D341Med (cell line): Measurements from ENCODE around the gene TRIM49C.
"Not testable (repeated sequence)": the region's sequence is repeated elsewhere in the genome, so short reads cannot be mapped to it uniquely, and the experiment has no call there.

Source experiments
- DNase-seq: peaks from one replicate; pipeline ENCODE4 v3.0.0; 2012; ENCODE audit warnings: low spot score

The TRIM49C gene, protein sequence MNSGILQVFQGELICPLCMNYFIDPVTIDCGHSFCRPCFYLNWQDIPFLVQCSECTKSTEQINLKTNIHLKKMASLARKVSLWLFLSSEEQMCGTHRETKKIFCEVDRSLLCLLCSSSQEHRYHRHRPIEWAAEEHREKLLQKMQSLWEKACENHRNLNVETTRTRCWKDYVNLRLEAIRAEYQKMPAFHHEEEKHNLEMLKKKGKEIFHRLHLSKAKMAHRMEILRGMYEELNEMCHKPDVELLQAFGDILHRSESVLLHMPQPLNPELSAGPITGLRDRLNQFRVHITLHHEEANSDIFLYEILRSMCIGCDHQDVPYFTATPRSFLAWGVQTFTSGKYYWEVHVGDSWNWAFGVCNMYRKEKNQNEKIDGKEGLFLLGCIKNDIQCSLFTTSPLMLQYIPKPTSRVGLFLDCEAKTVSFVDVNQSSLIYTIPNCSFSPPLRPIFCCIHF

DNA sequence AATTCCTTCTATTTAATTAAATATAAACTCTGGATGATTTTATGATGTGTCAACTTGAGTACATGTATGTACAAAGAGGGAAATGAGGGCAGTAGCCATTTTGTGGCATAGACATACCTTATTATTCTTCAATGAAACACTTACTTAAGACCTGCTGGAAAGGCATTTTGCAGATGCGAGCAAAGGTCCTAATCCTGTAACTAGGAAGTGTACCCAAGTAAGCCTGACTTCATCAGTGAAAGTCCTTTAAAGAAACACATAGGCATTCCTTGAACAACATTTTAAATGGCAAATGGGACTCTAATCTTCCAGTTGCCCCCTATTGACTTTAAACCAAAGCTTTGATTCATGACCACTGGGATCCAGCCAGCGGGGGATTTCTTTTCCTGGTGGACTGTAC, at the start of gene TRIM49C:
TSS of gene TRIM49C (plus strand) at position 301 of the 400 bp plus-strand sequence. CDS start 4,106 bp downstream, outside the sequence.
- DNase-seq, result not testable (repeated sequence)

DNA sequence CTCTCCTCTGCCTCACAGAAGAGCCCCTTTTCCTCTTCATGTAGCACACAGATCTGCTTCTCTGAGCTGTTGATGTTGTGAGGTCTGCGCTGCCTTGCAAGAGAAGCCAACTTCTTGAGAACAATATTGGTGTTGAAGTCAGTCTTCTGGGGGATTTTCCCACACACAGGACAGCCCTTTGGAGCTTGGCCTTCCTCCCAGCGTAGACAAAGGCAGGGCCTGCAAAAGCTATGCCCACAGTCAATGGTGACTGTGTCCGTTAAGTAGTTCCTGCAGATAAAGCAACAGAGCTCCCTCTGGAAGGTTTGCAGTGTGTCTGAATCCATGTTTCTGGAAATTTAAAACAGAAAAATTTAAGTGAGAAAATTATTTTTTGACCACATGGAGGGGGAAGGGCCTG, 6.7 kb upstream of the TRIM49C start:
- DNase-seq, result not testable (repeated sequence)

DNA sequence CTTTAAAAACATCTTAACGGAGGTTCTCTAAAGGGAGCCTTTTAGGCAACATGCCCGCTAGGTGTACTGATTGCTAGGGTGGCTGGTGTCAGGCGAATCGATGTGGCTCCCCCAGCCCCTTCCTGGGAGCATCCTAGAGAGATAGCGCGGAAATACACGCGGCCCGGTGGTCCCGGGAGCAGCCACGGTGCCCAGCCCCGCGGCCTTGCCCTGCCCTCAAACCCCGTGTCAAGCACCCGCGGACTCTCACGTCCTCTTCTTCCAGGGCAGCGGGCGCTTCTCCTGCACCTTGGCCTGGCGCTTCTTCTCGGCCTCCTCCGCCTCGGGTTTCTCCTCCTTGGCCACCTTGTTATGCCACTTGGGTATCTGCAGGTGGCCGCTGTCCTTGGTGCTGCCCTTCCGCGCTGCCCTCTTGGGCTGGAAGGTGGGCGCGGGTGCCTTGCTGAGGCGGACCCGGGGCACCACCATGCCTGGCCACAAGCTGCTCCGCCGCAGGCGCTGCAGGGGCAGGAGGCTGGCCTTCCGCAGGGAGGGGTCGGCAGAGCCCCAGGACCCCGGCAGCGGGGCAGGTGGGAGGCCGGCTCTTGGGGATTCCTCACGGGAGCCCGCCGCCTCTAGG, 20.8 kb downstream of the TRIM49C start:
- not testable (repeated sequence) for DNase-seq

DNA sequence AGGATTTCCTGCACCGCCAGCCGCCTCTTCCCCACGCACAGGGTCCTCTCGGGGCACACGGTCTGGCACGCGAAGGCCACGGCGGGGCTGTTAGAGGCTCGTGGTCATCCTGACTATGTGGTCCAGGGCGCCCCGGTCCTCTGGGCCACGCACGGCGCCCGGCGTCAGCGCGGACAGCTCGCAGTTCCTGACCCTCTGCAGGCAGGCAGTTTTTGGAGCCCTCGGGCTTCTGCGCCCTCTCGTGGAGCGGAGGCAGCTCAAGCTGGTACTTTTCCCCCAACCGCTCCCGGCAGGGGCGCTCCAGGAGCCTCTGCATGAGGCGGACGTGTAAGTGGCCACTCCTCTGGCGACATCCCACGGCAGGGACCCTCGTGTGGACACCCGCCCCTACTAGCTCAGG, 21.4 kb downstream of the TRIM49C start:
- DNase-seq, result not testable (repeated sequence)

DNA sequence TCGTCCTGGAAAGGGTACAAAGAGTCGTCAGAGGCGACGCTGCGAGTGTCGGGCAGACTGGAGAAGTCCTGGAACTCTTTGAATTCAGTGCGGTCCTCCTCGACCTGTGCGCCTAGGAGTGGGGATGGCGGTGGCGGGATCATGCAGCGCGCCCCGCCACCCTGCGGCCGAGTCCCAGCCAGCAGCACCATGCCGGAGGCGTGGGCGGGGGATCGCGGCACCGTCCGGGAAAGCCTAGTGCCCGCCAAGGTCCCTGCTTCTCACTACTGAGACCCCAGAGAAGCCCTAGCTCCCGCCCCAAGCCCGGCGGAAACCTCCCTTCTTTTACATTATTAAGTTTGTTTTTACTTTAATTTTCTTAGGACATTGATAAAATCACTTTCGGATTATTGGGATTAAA, 22.6 kb downstream of the TRIM49C start:
- not testable (repeated sequence) for DNase-seq

DNA sequence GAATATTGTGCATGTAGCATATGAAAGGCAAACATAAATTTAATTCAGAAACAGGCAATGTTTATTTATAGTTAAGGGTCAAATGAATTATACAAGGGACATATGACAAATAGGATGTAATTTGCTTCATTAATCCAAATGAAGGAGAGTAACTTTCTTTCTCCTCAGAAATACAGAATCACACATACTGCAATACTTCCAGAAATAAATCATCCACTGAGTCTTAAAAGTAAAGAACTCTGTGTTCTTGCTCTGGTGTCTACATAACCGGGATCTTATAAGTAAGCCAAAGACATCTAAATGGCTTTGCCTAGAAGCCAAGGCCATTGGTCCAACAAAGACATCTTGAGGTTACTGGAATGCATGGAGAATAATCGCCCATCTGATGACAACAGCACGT, 54.7 kb downstream of the TRIM49C start, which contains the start of gene UBTFL1:
TSS of gene UBTFL1 (plus strand) at position 301 of the 400 bp plus-strand sequence. CDS start at position 301, 0 bp downstream.
- not testable (repeated sequence) for DNase-seq

DNA sequence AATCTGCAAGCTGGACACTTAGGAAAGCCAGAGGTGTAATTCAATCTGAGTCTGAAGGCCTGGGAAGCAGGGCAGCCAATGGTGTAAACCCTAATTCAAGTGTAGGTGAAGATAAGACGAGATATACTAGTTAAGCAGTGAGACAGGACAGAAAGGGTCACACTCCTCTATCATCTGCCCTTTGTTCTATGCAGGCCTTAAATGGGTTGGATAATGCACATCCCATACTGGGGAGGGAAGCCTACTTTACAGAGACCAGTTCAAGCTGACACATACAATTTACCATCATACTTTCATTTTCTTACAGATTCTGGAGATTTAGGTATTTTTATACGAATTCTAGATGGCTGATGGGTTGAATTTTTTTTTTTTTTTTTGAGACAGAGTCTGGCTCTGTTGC, 57.8 kb downstream of the TRIM49C start:
- DNase-seq, result not testable (repeated sequence)
